Measurements from ENCODE around the gene PHKB. TPM values are rescaled to one million over a fixed set of nuclear protein-coding genes. Genes with fewer than 3 reads are reported as not detected.

Gene PHKB
- total RNA-seq, 4 donors from 2014 or later, result 62.0 to 164 (median 111) TPM

DNA sequence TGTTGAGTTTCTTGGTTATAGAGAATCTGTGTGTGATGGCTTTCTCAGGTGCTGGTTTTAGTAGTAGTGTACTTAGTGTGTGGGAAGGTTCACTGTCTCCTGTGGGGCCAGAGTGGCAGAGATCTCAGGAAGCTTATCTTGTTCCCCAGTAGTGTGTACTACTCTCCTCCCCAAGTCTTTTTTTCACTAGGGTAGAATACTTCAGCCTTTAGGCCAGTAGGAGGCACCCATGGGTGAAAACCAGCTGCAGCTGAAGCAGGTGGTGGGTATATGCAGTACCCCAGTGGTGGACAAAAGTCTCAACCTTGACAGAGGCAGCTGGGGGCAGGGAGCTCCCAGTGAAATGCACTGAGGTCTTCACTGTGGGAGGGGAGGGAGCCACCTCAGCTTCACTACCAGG, 109.9 kb downstream of the PHKB start:
- no peaks in the 10 kb centered on the region for H3K9me3 ChIP-seq
- H3K27ac ChIP-seq, result no peak overlapping the region
- DNase-seq, result no peak
- no peak overlapping the region for H3K4me3 ChIP-seq
- TF ChIP-seq, protein P1, sequence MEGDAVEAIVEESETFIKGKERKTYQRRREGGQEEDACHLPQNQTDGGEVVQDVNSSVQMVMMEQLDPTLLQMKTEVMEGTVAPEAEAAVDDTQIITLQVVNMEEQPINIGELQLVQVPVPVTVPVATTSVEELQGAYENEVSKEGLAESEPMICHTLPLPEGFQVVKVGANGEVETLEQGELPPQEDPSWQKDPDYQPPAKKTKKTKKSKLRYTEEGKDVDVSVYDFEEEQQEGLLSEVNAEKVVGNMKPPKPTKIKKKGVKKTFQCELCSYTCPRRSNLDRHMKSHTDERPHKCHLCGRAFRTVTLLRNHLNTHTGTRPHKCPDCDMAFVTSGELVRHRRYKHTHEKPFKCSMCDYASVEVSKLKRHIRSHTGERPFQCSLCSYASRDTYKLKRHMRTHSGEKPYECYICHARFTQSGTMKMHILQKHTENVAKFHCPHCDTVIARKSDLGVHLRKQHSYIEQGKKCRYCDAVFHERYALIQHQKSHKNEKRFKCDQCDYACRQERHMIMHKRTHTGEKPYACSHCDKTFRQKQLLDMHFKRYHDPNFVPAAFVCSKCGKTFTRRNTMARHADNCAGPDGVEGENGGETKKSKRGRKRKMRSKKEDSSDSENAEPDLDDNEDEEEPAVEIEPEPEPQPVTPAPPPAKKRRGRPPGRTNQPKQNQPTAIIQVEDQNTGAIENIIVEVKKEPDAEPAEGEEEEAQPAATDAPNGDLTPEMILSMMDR (IDR thresholded peaks at IDR 0.05), result no peak
- no peak for TF ChIP-seq POLR2A (IDR thresholded peaks at IDR 0.05)
- no peaks in the 10 kb centered on the region for H3K27me3 ChIP-seq
- intact Hi-C loops (cut with DNase I; ENCODE audit: low total_unique reads), result no loop called here
- no peaks in the 10 kb centered on the region for H3K4me1 ChIP-seq
- H3K36me3 ChIP-seq, result no peaks in the 10 kb centered on the region

DNA sequence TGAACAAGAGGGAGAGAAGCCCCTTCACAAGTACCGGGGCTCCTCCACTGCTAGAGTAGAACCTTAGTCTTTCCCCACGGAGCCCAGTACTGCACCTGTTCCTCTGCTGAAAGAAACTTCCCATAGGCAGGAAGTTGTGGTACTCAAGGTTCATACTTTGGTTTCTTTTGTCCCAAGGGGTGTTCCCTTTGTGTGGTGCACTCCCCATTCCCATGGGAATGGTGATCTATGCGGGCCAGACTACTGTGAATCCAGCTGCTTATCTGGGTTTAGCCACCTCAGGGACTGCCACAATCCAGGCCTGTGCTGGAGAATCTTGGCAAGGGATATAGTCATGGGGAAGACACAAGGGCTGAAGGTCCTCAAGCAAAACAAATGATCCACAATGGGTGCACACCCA, 110.6 kb downstream of the PHKB start:
- no peak overlapping the region for H3K4me3 ChIP-seq
- H3K4me1 ChIP-seq, result no peaks in the 10 kb centered on the region
- H3K9me3 ChIP-seq, result no peaks in the 10 kb centered on the region
- intact Hi-C loops (cut with DNase I; ENCODE audit: low total_unique reads), result no loop called here
- no peak for TF ChIP-seq POLR2A (IDR thresholded peaks at IDR 0.05)
- TF ChIP-seq, protein P1 (IDR thresholded peaks at IDR 0.05), result no peak
- no peaks in the 10 kb centered on the region for H3K36me3 ChIP-seq
- no peak for DNase-seq
- H3K27ac ChIP-seq, result no peak overlapping the region
- no peaks in the 10 kb centered on the region for H3K27me3 ChIP-seq

DNA sequence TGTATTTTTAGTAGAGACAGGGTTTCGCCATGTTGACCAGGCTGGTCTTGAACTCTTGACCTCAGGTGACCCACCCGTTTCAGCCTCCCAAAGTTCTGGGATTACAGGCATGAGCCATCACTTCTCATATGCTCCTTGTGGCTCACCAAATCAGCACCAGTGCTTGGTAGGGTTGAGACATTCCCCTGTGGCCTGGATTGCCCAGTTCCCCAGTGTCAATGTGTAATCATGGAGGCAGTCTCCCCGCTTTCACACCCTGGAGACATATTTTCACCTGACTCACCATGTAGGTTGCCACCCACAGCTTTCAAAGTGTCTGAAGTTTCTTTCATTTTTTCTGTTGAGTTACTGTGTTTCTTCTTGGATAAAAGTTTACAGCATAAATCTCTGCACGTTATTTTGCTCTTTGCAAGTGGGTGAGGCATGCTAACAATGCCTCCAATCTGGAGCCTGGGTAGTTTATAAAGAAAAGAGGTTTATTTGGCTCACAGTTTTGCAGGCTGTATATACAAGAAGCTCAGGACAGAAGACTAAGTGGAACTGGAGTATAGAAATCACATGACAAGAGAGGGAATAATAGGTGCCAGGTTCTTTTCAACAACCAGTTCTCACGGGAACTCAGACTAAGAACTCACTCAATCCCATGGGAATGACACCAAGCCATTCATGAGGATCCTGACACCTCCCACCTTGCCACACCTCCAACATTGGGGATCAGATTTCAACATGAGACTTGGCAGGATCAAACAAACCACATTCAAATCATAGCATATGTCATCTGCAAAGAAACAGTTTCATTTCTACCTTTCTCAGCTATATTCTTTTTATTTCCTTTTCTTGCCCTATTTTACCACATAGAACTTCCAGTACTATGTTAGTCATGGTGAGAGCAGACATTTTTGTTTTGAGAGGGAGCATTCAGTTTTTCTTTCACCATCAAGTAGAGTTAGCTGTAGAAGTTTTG, 113.2 kb downstream of the PHKB start:
- no peak for TF ChIP-seq POLR2A (IDR thresholded peaks at IDR 0.05)
- TF ChIP-seq, protein P1 (IDR thresholded peaks at IDR 0.05), result no peak
- H3K9me3 ChIP-seq, result no peaks in the 10 kb centered on the region
- H3K27ac ChIP-seq, result no peak overlapping the region
- H3K4me3 ChIP-seq, result no peak overlapping the region
- intact Hi-C loops (cut with DNase I; ENCODE audit: low total_unique reads), result no loop called here
- no peak for DNase-seq
- H3K27me3 ChIP-seq, result no peaks in the 10 kb centered on the region
- no peaks in the 10 kb centered on the region for H3K36me3 ChIP-seq
- H3K4me1 ChIP-seq, result no peaks in the 10 kb centered on the region

DNA sequence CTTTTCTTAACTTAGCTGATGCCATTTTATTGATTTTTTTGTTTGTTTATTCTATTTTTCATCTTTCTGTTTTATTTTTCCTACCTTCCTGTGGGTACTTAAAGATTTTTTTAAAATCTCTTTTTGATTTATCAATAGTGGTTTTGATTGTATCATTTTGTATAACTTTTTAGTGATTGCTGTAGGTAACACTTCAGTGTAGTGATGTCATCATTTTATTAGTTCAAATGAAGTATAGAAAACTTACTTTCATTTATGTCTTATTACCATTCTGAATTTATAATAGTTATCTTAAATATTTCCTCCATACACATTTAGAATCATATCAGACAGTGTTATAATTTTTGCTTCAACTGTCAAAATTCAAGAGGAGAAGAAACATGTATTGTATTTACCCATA, 115.9 kb downstream of the PHKB start:
- Histone ChIP-seq H3K36me3 (no peaks in the 10 kb centered on the region), H3K4me3 (no peak overlapping the region), H3K9me3 (no peaks in the 10 kb centered on the region), H3K4me1 (no peaks in the 10 kb centered on the region), H3K27ac (no peak overlapping the region), H3K27me3 (no peaks in the 10 kb centered on the region)
- no peak for TF ChIP-seq POLR2A (IDR thresholded peaks at IDR 0.05)
- TF ChIP-seq, protein P1 (IDR thresholded peaks at IDR 0.05), result no peak
- DNase-seq, result no peak
- intact Hi-C loops (cut with DNase I; ENCODE audit: low total_unique reads), result no loop called here

DNA sequence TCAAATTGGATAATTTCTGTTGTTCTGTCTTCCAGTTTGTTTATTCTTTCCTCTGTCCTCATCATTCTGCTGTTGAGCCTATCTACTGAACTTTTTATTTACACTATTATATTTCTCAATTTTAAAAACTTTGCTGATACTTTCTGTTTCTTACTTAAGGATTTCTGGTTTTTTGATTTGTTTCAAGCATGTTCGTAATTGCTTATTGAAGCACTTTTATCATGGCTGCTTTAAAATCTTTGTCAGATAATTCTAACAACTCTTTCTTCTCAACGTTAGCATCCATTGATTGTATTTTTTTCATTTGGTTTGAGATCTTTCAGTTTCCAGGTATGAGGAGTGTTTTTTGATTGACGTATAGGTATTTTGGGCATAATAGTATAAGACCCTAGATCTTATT, 116.9 kb downstream of the PHKB start:
- Histone ChIP-seq H3K27me3 (no peaks in the 10 kb centered on the region), H3K4me1 (no peaks in the 10 kb centered on the region), H3K9me3 (no peaks in the 10 kb centered on the region), H3K36me3 (no peaks in the 10 kb centered on the region), H3K27ac (no peak overlapping the region), H3K4me3 (no peak overlapping the region)
- intact Hi-C loops (cut with DNase I; ENCODE audit: low total_unique reads), result no loop called here
- no peak for DNase-seq
- TF ChIP-seq, protein P1 (IDR thresholded peaks at IDR 0.05), result no peak
- TF ChIP-seq POLR2A (IDR thresholded peaks at IDR 0.05), result no peak

Measured in uterus (tissue), 4 donors.